H1 (cell line): ENCODE measurements around the gene SPTB.

Experiments
- CTCF ChIP-seq, 3 experiments: IDR thresholded peaks; 1 replicate in 2 of 3; 2 replicates in 1 of 3; pipeline versions ENCODE4 v1.5.1 to v1.6.1; 2011; ENCODE audit warnings: low read length in 3 of 3, mild to moderate bottlenecking in 3 of 3, inconsistent platforms in 2 of 3, low read depth in 1 of 3, moderate library complexity in 1 of 3; ENCODE audit not compliant: insufficient read depth in 1 of 3; ENCODE audit errors: control extremely low read depth in 1 of 3
- SIN3A ChIP-seq, 2 experiments: IDR thresholded peaks in 1 of 2; conservative IDR thresholded peaks in 1 of 2; 2 replicates each; pipeline ENCODE4 v1.6.1; 2011 to 2012; ENCODE audit warnings: low read length in 2 of 2, improper control_type of control experiment in 1 of 2, low read depth in 1 of 2, mild to moderate bottlenecking in 1 of 2
- TCF12 ChIP-seq: IDR thresholded peaks from 2 replicates; pipeline ENCODE4 v1.6.1; 2011; ENCODE audit warnings: low read depth, mild to moderate bottlenecking, low read length

DNA sequence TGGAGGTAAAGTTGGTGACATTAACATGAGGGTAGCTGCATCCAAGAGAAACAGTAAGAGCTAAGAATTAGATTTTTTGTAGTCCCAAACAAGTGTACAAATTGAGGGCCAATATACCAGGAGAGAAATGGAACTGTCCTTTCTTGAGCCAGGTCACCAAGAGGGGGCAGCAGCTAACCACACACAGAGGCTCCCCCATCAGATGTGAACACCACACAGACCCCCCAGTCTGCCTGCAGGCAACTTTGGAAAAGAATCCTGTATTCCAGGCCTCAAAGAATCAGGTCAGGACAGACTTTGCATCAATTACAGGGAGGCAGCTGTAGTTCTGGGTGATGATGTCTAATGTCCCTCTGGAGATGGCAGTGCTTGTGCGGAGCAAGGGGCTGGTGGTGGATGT lies 77.9 kb downstream of the SPTB start:
- TF ChIP-seq CTCF (IDR thresholded peaks at IDR 0.05; ENCODE audit: control extremely low read depth in 1 of 3, insufficient read depth in 1 of 3, low read depth in 1 of 3, low read length in 3 of 3), result peak; percentile 70 to 91 (median 85)
- TF ChIP-seq TCF12, result no peak
- no peak for TF ChIP-seq SIN3A (conservative IDR thresholded peaks at IDR 0.05 in 1 of 2, IDR thresholded peaks at IDR 0.05 in 1 of 2; ENCODE audit: low read depth in 1 of 2, low read length in 2 of 2)
